IMR-90 (cell line): ENCODE results near the gene FNDC3A.

Experiments used
- POLR2A ChIP-seq: IDR thresholded peaks from 2 replicates; pipeline ENCODE4 v1.6.1; 2012; ENCODE audit warnings: mild to moderate bottlenecking, low read depth, low read length
- TF ChIP-seq, protein P1 (sequence below): conservative IDR thresholded peaks from 2 replicates; pipeline ENCODE4 v1.5.1; 2012; ENCODE audit warnings: mild to moderate bottlenecking, low read depth, low read length, improper control_type of control experiment

GRCh38 chr13:49220036-49220855 is 244.5 kb downstream of the FNDC3A start, which contains the start of gene MLNR:
- TF ChIP-seq, protein P1, sequence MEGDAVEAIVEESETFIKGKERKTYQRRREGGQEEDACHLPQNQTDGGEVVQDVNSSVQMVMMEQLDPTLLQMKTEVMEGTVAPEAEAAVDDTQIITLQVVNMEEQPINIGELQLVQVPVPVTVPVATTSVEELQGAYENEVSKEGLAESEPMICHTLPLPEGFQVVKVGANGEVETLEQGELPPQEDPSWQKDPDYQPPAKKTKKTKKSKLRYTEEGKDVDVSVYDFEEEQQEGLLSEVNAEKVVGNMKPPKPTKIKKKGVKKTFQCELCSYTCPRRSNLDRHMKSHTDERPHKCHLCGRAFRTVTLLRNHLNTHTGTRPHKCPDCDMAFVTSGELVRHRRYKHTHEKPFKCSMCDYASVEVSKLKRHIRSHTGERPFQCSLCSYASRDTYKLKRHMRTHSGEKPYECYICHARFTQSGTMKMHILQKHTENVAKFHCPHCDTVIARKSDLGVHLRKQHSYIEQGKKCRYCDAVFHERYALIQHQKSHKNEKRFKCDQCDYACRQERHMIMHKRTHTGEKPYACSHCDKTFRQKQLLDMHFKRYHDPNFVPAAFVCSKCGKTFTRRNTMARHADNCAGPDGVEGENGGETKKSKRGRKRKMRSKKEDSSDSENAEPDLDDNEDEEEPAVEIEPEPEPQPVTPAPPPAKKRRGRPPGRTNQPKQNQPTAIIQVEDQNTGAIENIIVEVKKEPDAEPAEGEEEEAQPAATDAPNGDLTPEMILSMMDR: no peak
- TF ChIP-seq POLR2A: no peak
